NCI-H1092 treated with DMSO at 0.1 percent for 48 hours (cell line): Measurements from ENCODE around the gene TET1.
A peak's percentile ranks its signal among the peaks of the same experiment; 100 is the strongest.
"Not testable (repeated sequence)": the region's sequence is repeated elsewhere in the genome, so short reads cannot be mapped to it uniquely, and the experiment has no call there.

ENCODE experiments used
- DNase-seq: peaks from one replicate; lab custom pipeline; 2025; lab: John Stamatoyannopoulos, UW

TET1 gene

DNA sequence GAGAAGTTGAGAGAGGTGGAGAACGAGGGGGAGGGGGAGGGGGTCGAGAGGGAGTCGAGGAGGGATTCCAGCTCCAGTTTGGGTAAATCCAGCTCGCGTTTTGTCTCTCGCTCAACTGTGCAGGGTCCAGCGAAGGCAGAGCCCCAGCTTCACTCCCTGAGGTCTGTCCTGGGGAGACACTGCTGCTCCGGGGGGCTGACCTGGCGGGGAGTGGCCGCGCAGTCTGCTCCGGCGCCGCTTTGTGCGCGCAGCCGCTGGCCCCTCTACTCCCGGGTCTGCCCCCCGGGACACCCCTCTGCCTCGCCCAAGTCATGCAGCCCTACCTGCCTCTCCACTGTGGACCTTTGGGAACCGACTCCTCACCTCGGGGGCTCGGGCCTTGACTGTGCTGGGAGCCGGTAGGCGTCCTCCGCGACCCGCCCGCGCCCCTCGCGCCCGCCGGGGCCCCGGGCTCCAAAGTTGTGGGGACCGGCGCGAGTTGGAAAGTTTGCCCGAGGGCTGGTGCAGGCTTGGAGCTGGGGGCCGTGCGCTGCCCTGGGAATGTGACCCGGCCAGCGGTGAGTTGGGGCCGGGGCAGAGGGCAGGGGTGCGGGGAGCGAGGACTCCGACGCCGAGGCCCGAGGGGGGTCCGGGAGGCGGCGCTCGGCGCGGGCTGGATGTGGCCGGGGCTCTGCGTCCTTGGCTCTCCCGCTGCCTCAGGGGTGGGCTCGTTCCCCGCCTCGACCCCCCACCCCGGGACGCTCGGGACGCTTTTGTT, at the start of gene TET1:
Gene TET1, plus strand, starts transcription at position 152 of the 757 bp plus-strand sequence. CDS start 12,002 bp downstream, outside the sequence.
- DNase-seq, result peak; percentile 39

GRCh38 chr10:68516216-68516615, 43.9 kb upstream of the TET1 start:
- not testable (repeated sequence) for DNase-seq

DNA sequence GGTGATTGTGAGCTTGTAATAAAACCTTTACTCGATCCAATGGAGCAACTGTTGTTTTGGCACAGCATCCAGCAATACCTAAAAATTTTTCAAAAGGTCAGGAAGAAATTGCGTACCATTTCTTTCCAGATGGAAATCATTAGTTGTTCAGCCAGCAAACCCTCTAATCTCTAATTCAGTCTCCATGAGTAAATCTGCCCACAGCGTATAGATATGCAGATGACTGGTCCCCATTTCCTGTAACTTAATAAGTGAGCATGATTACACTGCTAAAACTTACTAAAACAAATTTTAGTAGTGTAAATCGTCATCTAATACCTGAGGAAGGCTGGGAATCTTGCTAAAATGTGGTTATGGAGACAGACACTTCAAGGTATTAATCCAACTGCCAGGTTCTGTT, 43.4 kb upstream of the TET1 start:
- DNase-seq, result no peak

DNA sequence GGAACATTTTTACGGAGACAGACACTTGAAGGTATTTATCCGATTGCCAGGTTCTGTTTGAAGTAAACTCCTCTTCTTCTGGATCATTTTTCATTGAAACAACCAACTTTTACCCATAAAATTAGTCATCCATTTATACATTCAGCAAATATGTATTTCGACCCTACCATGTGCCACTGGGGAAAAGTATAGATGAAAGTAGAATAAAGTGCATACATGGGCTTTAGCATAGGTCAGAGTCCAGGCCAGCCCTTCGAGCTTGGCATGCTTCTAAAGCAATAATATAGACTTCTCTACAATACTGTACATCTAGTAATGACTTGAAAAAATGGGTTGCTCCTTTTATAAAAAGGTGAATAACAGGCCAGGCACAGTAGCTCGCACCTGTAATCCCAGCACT, 42.9 kb upstream of the TET1 start:
- no peak for DNase-seq

DNA sequence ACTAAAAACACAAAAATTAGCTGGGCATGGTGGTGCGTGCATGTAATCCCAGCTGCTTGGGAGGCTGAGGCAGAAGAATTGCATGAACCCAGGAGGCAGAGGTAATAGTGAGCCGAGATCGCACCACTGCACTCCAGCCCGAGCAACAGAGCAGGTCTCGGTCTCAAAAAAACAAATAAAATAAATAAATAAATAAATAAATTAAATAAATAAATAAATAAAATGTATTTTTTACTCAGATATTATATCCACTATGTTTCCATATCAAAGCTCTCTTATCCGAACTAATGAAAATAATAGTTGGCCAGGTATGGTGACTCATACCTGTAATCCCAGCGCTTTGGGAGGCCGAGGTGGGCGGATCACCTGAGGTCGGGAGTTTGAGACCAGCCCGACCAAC, 41.5 kb upstream of the TET1 start:
- not testable (repeated sequence) for DNase-seq

- DNase-seq, result not testable (repeated sequence)
Measured at GRCh38 chr10:68525490-68526038, 34.6 kb upstream of the TET1 start.

- DNase-seq, result peak; percentile 39
Measured at GRCh38 chr10:68526634-68527307, 33.4 kb upstream of the TET1 start.

GRCh38 chr10:68536973-68537372, 23.2 kb upstream of the TET1 start:
- no peak for DNase-seq

GRCh38 chr10:68537796-68538195, 22.3 kb upstream of the TET1 start:
- no peak for DNase-seq

- DNase-seq, result no peak
Measured at GRCh38 chr10:68543004-68543918, 16.9 kb upstream of the TET1 start.

GRCh38 chr10:68550747-68551411, 9.3 kb upstream of the TET1 start:
- DNase-seq, result peak; percentile 52

- no peak for DNase-seq
Measured at GRCh38 chr10:68553138-68553537, 7.0 kb upstream of the TET1 start.

GRCh38 chr10:68553599-68553998, 6.5 kb upstream of the TET1 start:
- no peak for DNase-seq

DNA sequence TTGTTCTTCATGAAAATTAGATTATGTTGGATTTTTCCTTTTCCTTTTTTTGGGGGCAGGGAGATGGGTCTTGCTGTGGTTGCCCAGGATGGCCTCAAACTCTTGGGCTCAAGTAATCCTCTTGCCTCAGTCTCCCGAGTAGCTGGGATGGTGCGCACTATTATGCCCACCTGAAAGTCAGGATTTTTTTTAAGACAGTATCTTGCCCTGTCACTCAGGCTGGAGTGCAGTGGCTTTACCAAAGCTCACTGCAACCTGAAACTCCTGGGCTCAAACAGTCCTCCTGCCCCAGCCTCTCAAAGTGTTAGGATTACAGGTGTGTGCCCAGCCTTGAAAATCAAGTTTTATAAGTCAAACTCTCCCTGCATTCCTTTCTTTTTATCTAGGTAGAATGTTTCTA, 1.7 kb upstream of the TET1 start:
- no peak for DNase-seq

DNA sequence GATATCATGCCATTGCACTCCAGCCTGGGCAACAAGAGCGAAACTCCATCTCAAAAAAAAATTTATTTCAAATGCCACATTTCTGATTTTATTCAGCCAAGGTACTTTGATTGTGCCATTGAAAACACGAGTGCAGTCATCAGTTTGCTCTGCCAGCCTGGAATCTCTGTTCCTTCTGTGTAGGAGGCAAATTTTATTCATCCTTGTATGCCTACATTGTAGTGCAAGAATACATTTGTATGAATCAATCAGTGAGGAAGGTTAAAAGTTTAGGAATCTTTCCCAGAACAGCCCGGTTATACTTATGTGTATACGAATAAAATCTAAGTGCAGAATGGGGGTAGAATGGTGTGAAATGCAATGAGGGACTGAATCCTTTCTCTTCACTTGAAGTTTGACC, 886 bp upstream of the TET1 start:
- no peak for DNase-seq

- DNase-seq, result peak; percentile 29
Measured at GRCh38 chr10:68559841-68560185, 324 bp upstream of the TET1 start.

DNA sequence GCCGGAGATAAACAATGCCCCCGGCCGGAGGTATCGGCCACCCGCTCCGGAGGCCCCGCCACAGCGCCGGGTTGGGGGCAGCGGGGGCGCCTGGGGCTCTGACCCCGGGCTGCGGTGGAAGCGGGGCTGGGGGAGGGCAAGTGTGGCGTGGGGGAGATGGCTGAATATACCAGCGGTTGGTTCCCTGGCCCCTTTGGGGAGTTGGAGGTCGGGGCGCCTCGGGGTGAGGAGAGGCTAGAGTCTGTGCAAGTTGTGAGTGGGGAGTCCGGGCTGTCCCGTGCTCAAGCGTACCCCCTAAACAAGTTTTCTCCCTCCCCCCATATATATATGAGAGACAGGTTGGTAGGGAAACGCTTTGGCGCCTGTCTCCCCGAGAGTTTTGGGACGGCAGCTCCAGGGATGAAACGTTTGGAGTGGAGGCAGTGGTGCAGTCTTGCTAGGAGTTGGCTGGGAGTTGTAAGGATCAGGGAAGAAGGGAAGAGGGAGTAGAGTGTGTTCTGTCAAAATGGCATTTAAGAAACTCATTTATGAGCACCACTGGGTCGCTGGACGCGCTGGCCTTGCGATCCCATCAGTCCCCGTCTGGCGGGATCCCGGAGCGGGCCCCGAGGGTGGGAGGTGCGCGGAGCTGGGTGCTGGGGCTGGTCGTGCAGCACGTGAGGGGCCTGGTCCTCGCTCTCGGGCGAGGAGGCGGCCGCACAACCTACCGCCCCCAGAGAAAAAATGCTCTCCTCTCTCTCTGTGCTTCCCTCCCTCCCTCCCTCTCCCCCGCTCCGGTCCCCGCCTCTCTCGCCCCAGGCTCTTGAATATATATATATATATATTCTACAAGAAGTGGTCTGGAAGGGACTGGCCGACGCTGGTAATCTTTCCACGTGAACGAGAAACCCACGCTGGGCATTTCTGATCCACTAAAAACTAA, 1.1 kb downstream of the TET1 start:
- DNase-seq, result peak; percentile 21

DNA sequence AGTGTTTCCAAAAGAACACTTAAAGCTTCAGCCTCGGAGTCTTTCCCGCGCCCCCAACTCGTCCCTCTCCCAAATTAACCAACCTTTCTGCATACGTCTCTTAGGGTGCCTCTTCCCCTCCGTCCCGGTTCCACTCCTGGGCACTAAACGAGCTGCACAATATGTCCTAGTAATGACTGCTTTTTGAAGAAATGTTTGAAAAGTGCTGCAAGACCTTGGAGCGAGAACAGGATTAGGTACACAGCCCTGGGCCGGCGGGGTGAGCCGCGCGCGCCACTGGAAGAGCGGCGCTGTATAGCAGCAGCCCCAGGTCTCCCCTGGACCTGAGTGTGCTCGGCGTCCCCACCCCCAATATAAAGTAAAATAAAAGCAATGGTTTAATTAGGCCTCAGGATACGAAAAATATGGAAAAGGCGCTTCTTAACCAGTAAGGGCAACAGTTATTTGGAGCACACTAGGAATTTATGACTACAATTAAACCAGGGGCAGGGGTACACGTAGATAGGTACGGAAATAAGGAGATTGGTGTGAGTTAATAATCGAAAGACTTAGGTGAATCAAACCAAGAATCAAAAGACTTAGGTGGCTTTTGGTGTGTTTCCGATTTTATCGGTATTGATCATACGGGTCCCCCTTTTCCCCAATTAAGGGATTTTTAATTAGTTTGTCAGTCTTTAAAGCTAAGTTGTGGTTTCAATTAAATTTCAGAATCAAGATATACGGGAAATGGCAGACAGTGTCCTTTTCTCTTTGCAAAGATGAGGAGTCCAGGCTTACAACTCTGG, 1.9 kb downstream of the TET1 start:
- DNase-seq, result peak; percentile 23

- DNase-seq, result peak; percentile 3
Measured at GRCh38 chr10:68562661-68563570, 2.8 kb downstream of the TET1 start.
